Astrocyte of the cerebellum (primary cell): Measurements from ENCODE around the gene CHAC1.

Source experiments
- DNase-seq: peaks from one replicate; pipeline ENCODE4 v3.0.0-alpha.2; 2011; ENCODE audit warnings: low read depth
- H3K4me3 ChIP-seq: 2 replicates; pipeline ENCODE4 v1.5.1; 2011; ENCODE audit warnings: mild to moderate bottlenecking, low read depth, low read length, moderate library complexity
- in situ Hi-C: cut with HindIII; loops from 2 replicates; pipeline ENCODE4 v1.10.0; 2017; ENCODE audit warnings: low sequenced_read_pairs
- TF ChIP-seq, protein P1 (sequence below): IDR thresholded peaks from 2 replicates; pipeline ENCODE4 v1.5.1; 2012; ENCODE audit warnings: low read length, low read depth, moderate library complexity, mild to moderate bottlenecking; ENCODE audit errors: missing control alignments

Gene CHAC1

DNA sequence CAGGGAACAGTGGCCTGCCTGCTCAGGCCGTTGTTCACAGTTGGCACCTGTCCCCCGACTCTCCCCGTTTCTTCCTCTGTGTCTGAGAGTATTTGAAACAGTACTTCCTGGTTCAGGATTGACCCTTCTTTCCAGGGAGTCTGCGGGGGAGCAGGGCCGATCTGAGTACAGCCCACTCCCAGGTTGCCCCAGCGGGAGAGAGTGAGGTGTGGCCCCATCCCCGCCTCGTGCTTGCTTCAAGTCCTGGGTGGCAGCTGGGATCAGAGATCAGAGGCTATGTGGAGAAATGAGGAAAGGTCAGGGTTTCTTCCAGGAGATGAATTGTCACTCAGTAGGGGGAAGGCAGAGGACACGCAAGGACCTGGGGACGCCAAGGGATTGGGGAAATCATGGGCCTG lies 30.7 kb upstream of the CHAC1 start:
- in situ Hi-C loops = no loop called here
- TF ChIP-seq, protein P1, sequence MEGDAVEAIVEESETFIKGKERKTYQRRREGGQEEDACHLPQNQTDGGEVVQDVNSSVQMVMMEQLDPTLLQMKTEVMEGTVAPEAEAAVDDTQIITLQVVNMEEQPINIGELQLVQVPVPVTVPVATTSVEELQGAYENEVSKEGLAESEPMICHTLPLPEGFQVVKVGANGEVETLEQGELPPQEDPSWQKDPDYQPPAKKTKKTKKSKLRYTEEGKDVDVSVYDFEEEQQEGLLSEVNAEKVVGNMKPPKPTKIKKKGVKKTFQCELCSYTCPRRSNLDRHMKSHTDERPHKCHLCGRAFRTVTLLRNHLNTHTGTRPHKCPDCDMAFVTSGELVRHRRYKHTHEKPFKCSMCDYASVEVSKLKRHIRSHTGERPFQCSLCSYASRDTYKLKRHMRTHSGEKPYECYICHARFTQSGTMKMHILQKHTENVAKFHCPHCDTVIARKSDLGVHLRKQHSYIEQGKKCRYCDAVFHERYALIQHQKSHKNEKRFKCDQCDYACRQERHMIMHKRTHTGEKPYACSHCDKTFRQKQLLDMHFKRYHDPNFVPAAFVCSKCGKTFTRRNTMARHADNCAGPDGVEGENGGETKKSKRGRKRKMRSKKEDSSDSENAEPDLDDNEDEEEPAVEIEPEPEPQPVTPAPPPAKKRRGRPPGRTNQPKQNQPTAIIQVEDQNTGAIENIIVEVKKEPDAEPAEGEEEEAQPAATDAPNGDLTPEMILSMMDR = no peak
- no peak overlapping the region for H3K4me3 ChIP-seq
- DNase-seq = no peak

DNA sequence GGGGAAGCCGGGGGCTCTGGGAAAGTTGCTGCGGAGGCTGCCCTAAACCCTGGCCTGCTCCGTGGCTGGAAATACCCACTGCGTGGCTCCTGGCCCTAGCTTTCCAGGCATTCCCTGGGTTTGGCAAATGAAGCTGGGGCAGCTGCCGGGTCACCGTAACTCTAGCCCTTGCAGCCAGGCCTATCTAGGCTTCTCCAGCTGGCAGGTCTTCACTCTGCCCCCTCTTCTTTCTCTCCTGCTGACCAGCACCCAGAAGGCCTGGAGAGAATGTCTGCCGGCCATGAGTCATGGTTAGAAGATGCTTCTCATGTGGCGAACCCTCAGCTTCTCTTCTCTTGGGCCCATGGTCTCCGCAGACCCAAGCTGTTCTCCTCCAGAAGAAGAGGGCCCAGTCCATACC lies 29.7 kb upstream of the CHAC1 start:
- in situ Hi-C loops = no loop called here

DNA sequence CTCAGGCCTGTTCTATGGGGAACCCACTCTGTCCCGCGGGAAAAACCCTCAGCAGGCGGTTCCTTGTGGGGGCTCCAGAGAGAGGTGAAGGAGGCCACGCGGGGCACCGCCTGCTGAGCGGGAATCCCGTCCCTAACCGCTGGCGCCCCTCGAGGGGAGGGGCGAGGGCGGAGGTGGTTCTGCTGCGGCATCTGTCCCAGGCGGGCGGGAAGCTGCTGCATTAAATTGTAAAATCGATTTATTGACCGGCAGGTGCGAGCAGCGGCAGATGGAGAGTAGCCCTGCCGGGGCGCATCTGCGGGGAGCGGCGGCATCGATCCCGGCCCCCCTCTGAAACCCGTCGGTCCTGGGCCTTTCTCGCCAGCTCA lies 27.8 kb upstream of the CHAC1 start:
- in situ Hi-C loops = no loop called here
- TF ChIP-seq, protein P1 = no peak

More for the DNA sequence above, 29.7 kb upstream of the CHAC1 start:
- no peak for DNase-seq
- no peak overlapping the region for H3K4me3 ChIP-seq
- TF ChIP-seq, protein P1 = no peak

DNA sequence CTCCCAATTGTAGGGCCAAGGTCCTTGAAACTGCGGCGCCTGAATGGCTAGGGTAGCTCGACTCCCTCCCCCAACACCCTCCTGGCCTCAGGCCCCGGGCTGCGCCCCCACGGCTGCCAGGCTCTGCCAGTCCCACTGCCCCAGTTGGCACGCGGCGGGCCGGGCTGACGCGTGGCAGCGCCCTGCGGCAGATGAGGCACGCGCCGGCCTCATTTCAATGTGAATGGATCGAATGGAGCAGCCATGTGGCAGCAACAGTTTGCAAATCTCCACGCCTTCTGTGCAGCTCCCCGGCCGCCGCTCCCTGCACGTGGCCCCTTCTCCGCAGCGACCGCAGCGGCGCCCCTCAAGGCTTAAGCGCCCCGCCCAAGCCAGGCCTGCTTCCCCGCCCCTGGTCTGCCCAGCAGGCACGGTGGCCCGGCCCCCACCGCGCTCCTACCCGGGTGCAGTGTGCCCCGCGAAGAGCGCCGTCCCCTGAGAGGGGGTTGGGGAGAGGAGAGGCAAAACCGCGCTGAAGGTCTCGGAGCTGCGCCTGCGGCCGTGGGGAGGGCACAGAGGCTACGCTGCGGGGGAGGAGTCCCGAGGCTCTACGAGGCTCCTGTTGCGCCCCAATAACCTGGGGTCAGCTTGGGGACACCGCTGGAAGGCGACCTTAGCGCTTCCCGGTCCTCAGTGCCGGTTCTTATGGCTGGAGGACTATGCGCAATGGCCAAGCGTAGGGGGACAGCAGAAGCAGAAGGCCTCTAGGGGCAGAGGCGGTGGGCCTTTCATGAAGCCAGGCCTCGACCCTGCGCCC lies 27.2 kb upstream of the CHAC1 start:
- TF ChIP-seq, protein P1 = no peak
- DNase-seq = no peak
- peak overlapping the region; percentile 4 for H3K4me3 ChIP-seq
- in situ Hi-C loops = no loop called here

More for the DNA sequence above, 27.8 kb upstream of the CHAC1 start:
- DNase-seq = no peak
- no peak overlapping the region for H3K4me3 ChIP-seq

DNA sequence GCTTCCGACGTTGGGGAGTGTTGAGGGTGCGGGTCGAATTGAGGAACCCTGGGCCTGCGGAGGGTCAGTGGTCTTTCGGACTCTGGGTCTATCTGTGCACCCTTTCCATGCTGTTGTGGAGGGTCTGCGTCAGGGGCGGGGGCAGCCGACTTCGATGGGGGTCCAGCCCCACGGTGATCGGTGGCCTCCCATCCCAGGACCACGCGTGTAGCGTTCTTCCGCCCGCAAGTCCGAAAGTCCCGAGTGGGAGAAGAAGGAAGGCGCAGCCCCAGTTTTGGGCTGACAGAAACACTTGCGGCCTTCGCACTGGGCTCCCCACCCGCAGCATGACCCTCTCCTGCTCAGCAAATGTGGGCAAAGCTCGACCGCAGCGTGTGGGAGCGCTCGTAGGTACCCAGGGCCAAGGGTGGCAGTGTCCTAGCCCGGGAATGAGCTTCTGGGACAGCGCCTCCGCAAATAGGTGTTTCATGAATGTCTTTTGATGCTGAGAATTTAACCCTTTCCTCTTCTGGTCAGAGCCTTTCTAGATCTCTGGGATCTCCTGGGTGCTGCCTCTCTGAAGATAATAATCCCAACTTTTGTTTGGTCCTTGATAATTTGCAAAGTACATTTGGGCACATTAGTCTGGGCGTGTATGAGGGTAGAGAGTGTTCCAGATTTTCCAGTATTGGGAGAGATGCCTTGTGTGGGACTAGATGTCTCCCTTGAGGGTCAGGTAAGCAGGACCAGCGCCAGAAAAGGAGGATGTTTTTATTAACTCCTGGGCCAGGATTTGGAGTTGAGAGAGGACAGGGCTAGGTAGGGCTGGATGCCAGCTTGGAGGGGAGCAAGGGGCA lies 26.4 kb upstream of the CHAC1 start:
- in situ Hi-C loops = no loop called here
- H3K4me3 ChIP-seq = no peak overlapping the region
- no peak for DNase-seq
- TF ChIP-seq, protein P1 = no peak

DNA sequence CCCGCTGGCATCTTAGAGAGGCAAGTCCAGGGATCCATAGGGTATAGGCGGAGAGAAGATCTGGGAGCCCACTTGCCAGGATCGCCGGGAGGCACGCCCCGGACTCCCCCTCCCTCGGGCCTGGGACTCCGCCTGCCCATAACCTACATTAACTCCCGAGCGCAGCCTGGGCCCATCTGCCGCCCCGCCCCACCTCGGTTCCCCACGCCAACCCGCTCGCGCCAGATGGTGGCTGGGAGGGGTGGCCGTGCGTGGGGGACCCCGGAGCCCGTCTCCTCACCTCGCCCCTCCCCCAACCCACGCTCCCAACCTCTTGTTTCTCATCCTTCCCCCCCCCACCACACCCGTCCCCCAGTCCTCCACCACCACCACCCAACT lies 25.8 kb upstream of the CHAC1 start:
- in situ Hi-C loops = no loop called here
- TF ChIP-seq, protein P1 = no peak
- no peak overlapping the region for H3K4me3 ChIP-seq
- no peak for DNase-seq
